ENCODE measurements around the gene ZNF705A.

DNA sequence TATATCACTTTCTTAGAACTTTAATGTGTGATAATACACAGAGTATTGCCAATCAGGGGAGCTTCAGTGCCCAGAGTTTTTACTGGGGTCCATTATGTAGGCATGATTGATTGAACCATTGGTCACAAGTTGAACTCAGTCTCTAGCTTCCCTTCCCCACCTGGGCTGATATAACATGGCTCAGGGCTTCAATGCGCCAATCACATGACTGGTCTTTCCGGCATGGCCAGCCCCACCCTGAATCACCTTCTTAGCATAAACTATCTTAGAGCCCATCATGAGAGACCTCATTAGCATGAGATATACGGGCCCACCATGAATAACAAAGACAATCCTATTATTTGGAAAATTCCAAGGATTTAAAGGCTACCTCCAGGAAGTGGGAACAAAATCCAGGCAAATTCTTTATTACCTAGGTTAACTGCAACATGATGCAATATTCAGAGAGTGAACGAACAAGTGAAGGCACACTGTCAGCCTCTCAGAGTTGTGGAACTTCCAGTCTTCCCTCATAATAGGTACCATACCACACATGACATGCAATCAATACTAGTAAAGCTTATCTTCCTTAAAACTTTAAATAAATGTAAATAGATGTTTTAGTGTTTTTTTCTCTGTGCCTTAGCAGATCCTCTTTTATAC is 36.6 kb upstream of the ZNF705A start:
- TF ChIP-seq POLR2A (IDR thresholded peaks at IDR 0.05; ENCODE audit: low read depth) (no peak), CTCF (IDR thresholded peaks at IDR 0.05) (no peak)
